Fibroblast of lung (primary cell): ENCODE data around the gene ZNF550. TPM values are rescaled to one million over a fixed set of nuclear protein-coding genes. Genes with fewer than 3 reads are reported as not detected.

Experiments used
- DNase-seq, 2 donors: peaks; one replicate each; pipeline versions ENCODE4 v3.0.0 to v3.0.0-alpha.2; 2010; ENCODE audit warnings: low read depth in 2 of 2
- H2AFZ ChIP-seq: 2 replicates; pipeline ENCODE4 v1.5.1; 2012; ENCODE audit warnings: low read length, control low read depth, inconsistent platforms
- H3K27ac ChIP-seq: 2 replicates; pipeline ENCODE4 v1.5.1; 2011; ENCODE audit warnings: low read length, control low read depth; ENCODE audit not compliant: insufficient read depth
- H3K27me3 ChIP-seq: 2 replicates; pipeline ENCODE4 v1.5.1; 2011; ENCODE audit warnings: mild to moderate bottlenecking, low read length; ENCODE audit not compliant: control insufficient read depth, insufficient read depth
- H3K36me3 ChIP-seq: 2 replicates; pipeline ENCODE4 v1.5.1; 2011; ENCODE audit warnings: low read length; ENCODE audit not compliant: control insufficient read depth, insufficient read depth
- H3K4me1 ChIP-seq: 2 replicates; pipeline ENCODE4 v1.5.1; 2011; ENCODE audit warnings: low read length; ENCODE audit not compliant: control insufficient read depth, insufficient read depth; ENCODE audit errors: extremely low read depth
- H3K4me2 ChIP-seq: 2 replicates; pipeline ENCODE4 v1.5.1; 2011; ENCODE audit warnings: low read length, control low read depth; ENCODE audit not compliant: insufficient read depth; ENCODE audit errors: extremely low read depth
- H3K4me3 ChIP-seq, 4 experiments: fragments of 200-600 bp in 1 of 4; sonication (generic) in 1 of 4; replicated peaks in 1 of 4; 2 replicates each; pipeline ENCODE4 v1.5.1; 2011 to 2016; ENCODE audit warnings: low read length in 4 of 4, low read depth in 3 of 4, mild to moderate bottlenecking in 3 of 4, control low read depth in 2 of 4, inconsistent platforms in 1 of 4, mixed read lengths in 1 of 4; ENCODE audit not compliant: insufficient read depth in 1 of 4; ENCODE audit errors: control extremely low read depth in 1 of 4
- H3K79me2 ChIP-seq: 2 replicates; pipeline ENCODE4 v1.5.1; 2012; ENCODE audit warnings: mild to moderate bottlenecking, low read length, inconsistent platforms; ENCODE audit not compliant: control insufficient read depth, insufficient read depth
- H3K9ac ChIP-seq: 2 replicates; pipeline ENCODE4 v1.5.1; 2011; ENCODE audit warnings: mild to moderate bottlenecking, low read length, control low read depth; ENCODE audit not compliant: insufficient read depth
- H3K9me3 ChIP-seq: 2 replicates; pipeline ENCODE4 v1.5.1; 2012; ENCODE audit warnings: low read depth, low read length; ENCODE audit not compliant: control insufficient read depth, insufficient read depth
- H4K20me1 ChIP-seq: 2 replicates; pipeline ENCODE4 v1.5.1; 2011; ENCODE audit warnings: low read length; ENCODE audit not compliant: control insufficient read depth, insufficient read depth; ENCODE audit errors: extremely low read depth
- CTCF ChIP-seq, 2 donors: IDR thresholded peaks in 1 of 2; conservative IDR thresholded peaks in 1 of 2; 1 replicate in 1 of 2; 2 replicates in 1 of 2; pipeline ENCODE4 v1.5.1; 2011 to 2012; ENCODE audit warnings: low read length in 2 of 2, control low read depth in 1 of 2, inconsistent platforms in 1 of 2, low read depth in 1 of 2, mild to moderate bottlenecking in 1 of 2
- EZH2 ChIP-seq: IDR thresholded peaks from 2 replicates; pipeline ENCODE4 v1.5.1; 2012; ENCODE audit warnings: low read length, control low read depth, mild to moderate bottlenecking; ENCODE audit errors: missing control alignments
- polyA plus RNA-seq, 2 donors: library from polyadenylated mRNA; depleted of rRNA in 1 of 2; stranded (reverse) in 1 of 2; unstranded in 1 of 2; fragments of >200 nt; gene quantifications; 2 replicates each; pipeline ENCODE4 v1.2.1, GENCODE V29; 2011 to 2012; ENCODE audit warnings: missing spikeins in 1 of 2
- total RNA-seq: library from RNA; depleted of rRNA; stranded (reverse); fragments of >200 nt; gene quantifications from 2 replicates; pipeline ENCODE4 v1.2.1, GENCODE V29; 2014

ZNF550 gene
- total and polyA plus RNA-seq, 2 donors (not counting 1 experiment from before 2014, with no cell fraction given): 5.7 to 8.6 TPM

- Histone ChIP-seq H4K20me1 (no peaks in the 10 kb centered on the region), H3K4me1 (no peaks in the 10 kb centered on the region), H3K36me3 (no peaks in the 10 kb centered on the region), H3K9ac (no peak overlapping the region), H3K27ac (no peak overlapping the region), H3K4me2 (no peak overlapping the region), H3K9me3 (no peaks in the 10 kb centered on the region), H3K4me3 (no peak overlapping the region), H3K79me2 (no peaks in the 10 kb centered on the region), H2AFZ (no peak overlapping the region), H3K27me3 (no peaks in the 10 kb centered on the region)
- TF ChIP-seq EZH2 (no peak), CTCF (conservative IDR thresholded peaks at IDR 0.05 in 1 of 2, IDR thresholded peaks at IDR 0.05 in 1 of 2; ENCODE audit: low read depth in 1 of 2, low read length in 2 of 2) (no peak)
- DNase-seq: no peak
Observed at GRCh38 chr19:57563547-57563946, 3.9 kb upstream of the ZNF550 start.

GRCh38 chr19:57560049-57560491 lies 407 bp upstream of the ZNF550 start:
- Histone ChIP-seq H3K9ac (peak overlapping the region; percentile 34), H3K79me2 (peaks cover 5% of the 10 kb centered on the region), H3K4me3 (peak overlapping the region; percentile 77 to 91 (median 86)), H3K4me2 (peak overlapping the region; percentile 80), H3K36me3 (peaks cover 2% of the 10 kb centered on the region), H4K20me1 (no peaks in the 10 kb centered on the region), H3K9me3 (no peaks in the 10 kb centered on the region), H3K27ac (peak overlapping the region; percentile 70), H3K4me1 (no peaks in the 10 kb centered on the region), H3K27me3 (no peaks in the 10 kb centered on the region), H2AFZ (peak overlapping the region; percentile 87)
- TF ChIP-seq CTCF (conservative IDR thresholded peaks at IDR 0.05 in 1 of 2, IDR thresholded peaks at IDR 0.05 in 1 of 2; ENCODE audit: low read depth in 1 of 2, low read length in 2 of 2) (no peak), EZH2 (no peak)
- DNase-seq: peak; percentile 70 to 72

- no peaks in the 10 kb centered on the region for H3K27me3 ChIP-seq
- peaks cover 5% of the 10 kb centered on the region for H3K79me2 ChIP-seq
- peak overlapping the region; percentile 70 for H3K27ac ChIP-seq
- no peaks in the 10 kb centered on the region for H3K9me3 ChIP-seq
- peak overlapping the region; percentile 74 for H3K4me2 ChIP-seq
- H3K4me1 ChIP-seq: no peaks in the 10 kb centered on the region
- peak overlapping the region; percentile 77 to 91 (median 86) for H3K4me3 ChIP-seq
- peak in 1 of 2 donors; percentile 18 for DNase-seq
- H2AFZ ChIP-seq: peak overlapping the region; percentile 0
- TF ChIP-seq CTCF (conservative IDR thresholded peaks at IDR 0.05 in 1 of 2, IDR thresholded peaks at IDR 0.05 in 1 of 2; ENCODE audit: low read depth in 1 of 2, low read length in 2 of 2) (no peak), EZH2 (no peak)
- H3K9ac ChIP-seq: peak overlapping the region; percentile 72
- peaks cover 2% of the 10 kb centered on the region for H3K36me3 ChIP-seq
- no peaks in the 10 kb centered on the region for H4K20me1 ChIP-seq
Observed at GRCh38 chr19:57559008-57559403, 657 bp downstream of the ZNF550 start.
